Measurements from ENCODE around the gene COPS3.
A peak's percentile ranks its signal among the peaks of the same experiment; 100 is the strongest.
"Not testable (repeated sequence)": the region's sequence is repeated elsewhere in the genome, so short reads cannot be mapped to it uniquely, and the experiment has no call there.

The COPS3 gene

GRCh38 chr17:17289086-17289485 lies 8.0 kb upstream of the COPS3 start:
- H3K27ac Mint-ChIP-seq, result no peak overlapping the region
- H3K4me3 Mint-ChIP-seq, result no peak overlapping the region
- no peaks in the 10 kb centered on the region for H3K9me3 Mint-ChIP-seq
- no peaks in the 10 kb centered on the region for H3K27me3 Mint-ChIP-seq
- no peaks in the 10 kb centered on the region for H3K4me1 Mint-ChIP-seq (ENCODE audit: low read depth in 2 of 2)
- no peak for ATAC-seq (replicated peaks)
- no peaks in the 10 kb centered on the region for H3K36me3 Mint-ChIP-seq (ENCODE audit: insufficient read depth)
- no peak for DNase-seq

DNA sequence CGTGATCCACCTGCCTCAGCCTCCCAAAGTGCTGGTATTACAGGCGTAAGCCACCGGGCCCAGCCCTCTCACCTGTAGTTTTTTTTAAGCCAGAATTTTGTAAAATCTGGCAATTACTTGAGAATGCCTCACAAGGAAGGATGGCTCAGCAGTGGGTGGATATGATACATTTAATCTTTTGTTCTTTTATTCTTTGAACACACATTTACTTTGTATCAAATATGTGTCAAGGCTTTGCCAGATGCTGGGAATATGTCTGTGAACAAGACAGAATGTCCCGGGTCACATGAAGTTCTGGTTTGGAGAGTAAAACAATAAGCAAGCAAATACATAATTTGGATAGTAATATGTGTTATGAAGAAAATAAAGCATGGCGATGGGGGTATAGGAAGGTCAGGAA lies 4.9 kb upstream of the COPS3 start:
- Mint-ChIP-seq H3K27ac (no peak overlapping the region), H3K4me1 (ENCODE audit: low read depth in 2 of 2) (peaks cover 5 to 9% of the 10 kb centered on the region in 2 donors), H3K4me3 (no peak overlapping the region), H3K9me3 (no peaks in the 10 kb centered on the region), H3K27me3 (no peaks in the 10 kb centered on the region), H3K36me3 (ENCODE audit: insufficient read depth) (peaks cover 8% of the 10 kb centered on the region)
- no peak for DNase-seq
- ATAC-seq (replicated peaks), result no peak

DNA sequence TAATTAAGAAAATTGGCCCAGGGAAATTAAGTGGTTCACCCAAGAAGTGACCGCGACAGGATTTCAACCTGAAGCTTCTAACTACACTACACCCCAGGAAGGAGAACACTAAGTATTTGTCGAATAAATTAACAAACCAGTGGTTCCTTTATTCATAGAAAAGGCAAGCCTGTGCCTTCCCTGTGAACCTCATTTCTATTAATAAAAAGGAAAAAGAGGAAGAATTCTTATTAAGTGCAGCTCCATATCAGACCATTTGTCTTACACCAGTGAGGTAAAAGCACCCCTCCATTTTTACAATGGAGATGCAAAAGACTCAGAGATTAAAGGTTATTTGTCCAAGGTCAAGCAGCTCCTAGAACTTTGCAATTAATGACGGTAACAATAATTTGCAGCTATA lies 1.7 kb downstream of the COPS3 start:
- Mint-ChIP-seq H3K36me3 (ENCODE audit: insufficient read depth) (peaks cover 43% of the 10 kb centered on the region), H3K27ac (peak overlapping the region; percentile 93 to 94), H3K9me3 (no peaks in the 10 kb centered on the region), H3K4me3 (peak overlapping the region; percentile 92 to 97), H3K27me3 (no peaks in the 10 kb centered on the region), H3K4me1 (ENCODE audit: low read depth in 2 of 2) (peaks cover 17 to 40% of the 10 kb centered on the region in 2 donors)
- ATAC-seq (replicated peaks) (no peak), DNase-seq (no peak)

DNA sequence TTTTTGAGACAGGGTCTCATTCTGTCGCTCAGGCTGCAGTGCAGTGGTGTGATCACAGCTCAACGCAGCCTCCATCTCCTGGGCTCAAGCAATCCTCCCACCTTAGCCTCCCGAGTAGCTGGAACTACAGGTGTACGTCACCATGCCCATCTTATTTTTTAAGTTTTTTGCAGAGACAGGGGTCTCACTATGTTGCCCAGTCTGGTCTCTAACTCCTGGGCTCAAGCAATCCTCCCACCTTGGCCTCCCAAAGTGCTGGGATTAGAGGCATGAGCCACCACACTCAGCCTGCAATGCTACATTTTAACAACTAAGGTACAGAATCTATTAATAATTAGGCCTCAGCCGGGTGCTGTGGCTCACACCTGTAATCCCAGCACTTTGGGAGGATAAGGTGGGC lies 3.6 kb downstream of the COPS3 start:
- not testable (repeated sequence) for H3K27me3 Mint-ChIP-seq; ATAC-seq (replicated peaks); H3K9me3 Mint-ChIP-seq; H3K4me3 Mint-ChIP-seq; DNase-seq
- Mint-ChIP-seq H3K36me3 (ENCODE audit: insufficient read depth) (peaks cover 54% of the 10 kb centered on the region), H3K4me1 (ENCODE audit: low read depth in 2 of 2) (peaks cover 17 to 40% of the 10 kb centered on the region in 2 donors), H3K27ac (peak overlapping the region in 1 of 2 donors; percentile 62)

- DNase-seq (no peak), ATAC-seq (replicated peaks) (no peak)
- Mint-ChIP-seq H3K4me1 (ENCODE audit: low read depth in 2 of 2) (peaks cover 12 to 31% of the 10 kb centered on the region in 2 donors), H3K27me3 (no peaks in the 10 kb centered on the region), H3K4me3 (no peak overlapping the region), H3K36me3 (ENCODE audit: insufficient read depth) (peaks cover 57% of the 10 kb centered on the region), H3K9me3 (no peaks in the 10 kb centered on the region), H3K27ac (no peak overlapping the region)
Measured at GRCh38 chr17:17275971-17276370, 5.1 kb downstream of the COPS3 start.

DNA sequence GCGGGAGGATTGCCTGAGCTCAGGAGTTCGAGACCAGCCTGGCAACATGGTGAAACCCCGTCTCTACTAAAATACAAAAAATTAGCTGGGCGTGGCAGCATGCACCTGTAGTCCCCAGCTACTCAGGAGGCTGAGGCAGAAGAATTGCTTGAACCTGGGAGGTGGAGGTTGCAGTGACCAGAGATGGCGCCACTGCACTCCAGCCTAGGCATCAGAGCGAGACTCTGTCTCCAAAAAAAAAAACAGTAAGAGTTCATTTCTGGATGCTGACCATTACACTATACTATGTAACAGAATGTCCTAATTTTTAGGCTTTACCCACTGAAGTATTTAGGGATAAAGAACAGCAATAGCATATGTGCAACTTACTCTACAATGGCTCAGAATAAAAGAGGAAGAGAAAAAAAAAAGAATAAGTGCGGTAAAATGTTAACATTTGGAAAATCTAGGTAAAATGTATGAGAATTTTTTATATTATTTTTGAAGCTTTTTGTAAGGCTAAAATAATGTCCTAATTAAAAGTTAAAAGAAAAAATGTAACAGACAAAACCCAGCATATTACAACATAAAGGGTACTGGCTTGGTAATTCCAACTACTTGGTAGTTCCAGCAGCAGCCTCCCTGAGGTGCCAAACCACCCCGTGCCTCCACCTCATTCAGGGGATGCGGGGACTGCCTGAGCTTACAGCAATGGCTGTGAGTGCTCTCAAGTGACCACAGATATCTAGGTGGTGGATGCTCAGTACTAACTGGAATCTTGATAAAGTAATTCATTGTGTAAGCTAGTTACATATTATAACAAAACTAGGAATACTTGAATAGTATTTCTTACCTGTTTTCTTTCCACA lies 10.9 kb downstream of the COPS3 start:
- no peaks in the 10 kb centered on the region for H3K27me3 Mint-ChIP-seq
- H3K27ac Mint-ChIP-seq, result no peak overlapping the region
- peaks cover 1 to 4% of the 10 kb centered on the region in 2 donors for H3K4me1 Mint-ChIP-seq (ENCODE audit: low read depth in 2 of 2)
- H3K4me3 Mint-ChIP-seq, result no peak overlapping the region
- peaks cover 88% of the 10 kb centered on the region for H3K36me3 Mint-ChIP-seq (ENCODE audit: insufficient read depth)
- ATAC-seq (replicated peaks) (no peak), DNase-seq (peak in 1 of 3 experiments; percentile 13)
- no peaks in the 10 kb centered on the region for H3K9me3 Mint-ChIP-seq

GRCh38 chr17:17264430-17264829 lies 16.6 kb downstream of the COPS3 start:
- Mint-ChIP-seq H3K4me3 (no peak overlapping the region), H3K27me3 (no peaks in the 10 kb centered on the region), H3K4me1 (ENCODE audit: low read depth in 2 of 2) (no peaks in the 10 kb centered on the region), H3K27ac (no peak overlapping the region), H3K36me3 (ENCODE audit: insufficient read depth) (peaks cover 93% of the 10 kb centered on the region), H3K9me3 (no peaks in the 10 kb centered on the region)
- ATAC-seq (replicated peaks) (no peak), DNase-seq (no peak)

GRCh38 chr17:17258998-17259397 lies 22.0 kb downstream of the COPS3 start:
- peaks cover 87% of the 10 kb centered on the region for H3K36me3 Mint-ChIP-seq (ENCODE audit: insufficient read depth)
- no peak for ATAC-seq (replicated peaks)
- H3K4me3 Mint-ChIP-seq, result no peak overlapping the region
- DNase-seq, result no peak
- H3K27ac Mint-ChIP-seq, result peak overlapping the region in 1 of 2 donors; percentile 18
- no peaks in the 10 kb centered on the region for H3K27me3 Mint-ChIP-seq
- peaks cover 0 to 2% of the 10 kb centered on the region in 2 donors for H3K4me1 Mint-ChIP-seq (ENCODE audit: low read depth in 2 of 2)
- no peaks in the 10 kb centered on the region for H3K9me3 Mint-ChIP-seq

GRCh38 chr17:17258011-17258410 lies 23.0 kb downstream of the COPS3 start:
- ATAC-seq (replicated peaks) (no peak), DNase-seq (no peak)
- Mint-ChIP-seq H3K36me3 (ENCODE audit: insufficient read depth) (peaks cover 89% of the 10 kb centered on the region), H3K4me3 (no peak overlapping the region), H3K27me3 (no peaks in the 10 kb centered on the region), H3K27ac (no peak overlapping the region), H3K4me1 (ENCODE audit: low read depth in 2 of 2) (peaks cover 0 to 2% of the 10 kb centered on the region in 2 donors), H3K9me3 (no peaks in the 10 kb centered on the region)

GRCh38 chr17:17256316-17256715 lies 24.7 kb downstream of the COPS3 start:
- DNase-seq, result no peak
- Mint-ChIP-seq H3K9me3 (no peaks in the 10 kb centered on the region), H3K4me1 (ENCODE audit: low read depth in 2 of 2) (peaks cover 0 to 2% of the 10 kb centered on the region in 2 donors), H3K36me3 (ENCODE audit: insufficient read depth) (peaks cover 91% of the 10 kb centered on the region), H3K27ac (peak overlapping the region in 1 of 2 donors; percentile 54), H3K4me3 (no peak overlapping the region), H3K27me3 (no peaks in the 10 kb centered on the region)
- ATAC-seq (replicated peaks), result no peak

GRCh38 chr17:17255689-17256088 lies 25.4 kb downstream of the COPS3 start:
- not testable (repeated sequence) for H3K4me1 Mint-ChIP-seq (ENCODE audit: low read depth in 2 of 2); DNase-seq; H3K4me3 Mint-ChIP-seq; H3K27me3 Mint-ChIP-seq; ATAC-seq (replicated peaks); H3K9me3 Mint-ChIP-seq
- Mint-ChIP-seq H3K36me3 (ENCODE audit: insufficient read depth) (peaks cover 87% of the 10 kb centered on the region), H3K27ac (peak overlapping the region in 1 of 2 donors; percentile 75)

- no peaks in the 10 kb centered on the region for H3K9me3 Mint-ChIP-seq
- H3K4me3 Mint-ChIP-seq, result no peak overlapping the region
- peaks cover 0 to 2% of the 10 kb centered on the region in 2 donors for H3K4me1 Mint-ChIP-seq (ENCODE audit: low read depth in 2 of 2)
- DNase-seq, result no peak
- no peaks in the 10 kb centered on the region for H3K27me3 Mint-ChIP-seq
- H3K27ac Mint-ChIP-seq, result no peak overlapping the region
- ATAC-seq (replicated peaks), result no peak
- H3K36me3 Mint-ChIP-seq (ENCODE audit: insufficient read depth), result peaks cover 78% of the 10 kb centered on the region
Measured at GRCh38 chr17:17254036-17254435, 27.0 kb downstream of the COPS3 start.

DNA sequence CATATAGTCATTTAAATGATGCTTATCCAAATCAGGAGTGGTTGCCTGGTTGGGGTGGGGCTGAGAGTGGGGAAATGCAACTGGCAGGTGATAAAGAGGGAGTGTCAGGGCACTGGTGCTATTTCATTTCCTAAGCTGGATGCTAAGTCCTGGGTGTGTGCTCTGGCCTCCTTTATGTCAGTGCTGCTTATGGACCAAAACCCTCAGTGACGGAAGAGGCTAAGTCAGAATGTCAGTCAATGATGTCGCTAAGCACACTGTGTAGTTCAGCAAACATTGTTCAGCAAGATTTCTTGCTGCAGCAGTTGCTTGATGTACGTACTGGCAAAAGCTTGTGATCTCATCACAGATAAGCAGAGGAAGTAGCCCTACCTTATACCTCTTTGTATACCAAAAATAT lies 27.6 kb downstream of the COPS3 start:
- H3K27ac Mint-ChIP-seq, result no peak overlapping the region
- peaks cover 82% of the 10 kb centered on the region for H3K36me3 Mint-ChIP-seq (ENCODE audit: insufficient read depth)
- DNase-seq (no peak), ATAC-seq (replicated peaks) (no peak)
- H3K4me1 Mint-ChIP-seq (ENCODE audit: low read depth in 2 of 2), result peaks cover 0 to 2% of the 10 kb centered on the region in 2 donors
- no peaks in the 10 kb centered on the region for H3K9me3 Mint-ChIP-seq
- no peaks in the 10 kb centered on the region for H3K27me3 Mint-ChIP-seq
- no peak overlapping the region for H3K4me3 Mint-ChIP-seq

- DNase-seq (no peak), ATAC-seq (replicated peaks) (no peak)
- no peak overlapping the region for H3K4me3 Mint-ChIP-seq
- H3K27me3 Mint-ChIP-seq, result no peaks in the 10 kb centered on the region
- no peak overlapping the region for H3K27ac Mint-ChIP-seq
- H3K4me1 Mint-ChIP-seq (ENCODE audit: low read depth in 2 of 2), result no peaks in the 10 kb centered on the region
- H3K36me3 Mint-ChIP-seq (ENCODE audit: insufficient read depth), result peaks cover 82% of the 10 kb centered on the region
- H3K9me3 Mint-ChIP-seq, result no peaks in the 10 kb centered on the region
Measured at GRCh38 chr17:17252149-17252661, 28.8 kb downstream of the COPS3 start.

Measured in effector memory CD8-positive, alpha-beta T cell (primary cell).